NT2/D1 (cell line): ENCODE results near the gene MBOAT2.

Experiments used
- SUZ12 ChIP-seq: IDR thresholded peaks from 2 replicates; pipeline ENCODE4 v1.6.1; 2011; ENCODE audit not compliant: insufficient read length, insufficient read depth; ENCODE audit errors: extremely low read depth
- YY1 ChIP-seq: IDR thresholded peaks from 2 replicates; pipeline ENCODE4 v1.6.1; 2011; ENCODE audit not compliant: insufficient read length, insufficient read depth
- ZNF274 ChIP-seq: IDR thresholded peaks from 2 replicates; pipeline ENCODE4 v1.6.1; 2011; ENCODE audit warnings: mild to moderate bottlenecking, low read depth, low read length

GRCh38 chr2:9003616-9004337, at the start of gene MBOAT2:
- no peak for TF ChIP-seq SUZ12
- no peak for TF ChIP-seq ZNF274
- no peak for TF ChIP-seq YY1
